GM21723 (cell line): Measurements from ENCODE around the gene TMPRSS6.

Experiments
- ATAC-seq: cut with Tn5 transposase; IDR thresholded peaks from one replicate; pipeline ENCODE4 v1.9.1; 2021; ENCODE audit warnings: mild to moderate bottlenecking, moderate library complexity; ENCODE audit not compliant: unreplicated experiment

Gene TMPRSS6

DNA sequence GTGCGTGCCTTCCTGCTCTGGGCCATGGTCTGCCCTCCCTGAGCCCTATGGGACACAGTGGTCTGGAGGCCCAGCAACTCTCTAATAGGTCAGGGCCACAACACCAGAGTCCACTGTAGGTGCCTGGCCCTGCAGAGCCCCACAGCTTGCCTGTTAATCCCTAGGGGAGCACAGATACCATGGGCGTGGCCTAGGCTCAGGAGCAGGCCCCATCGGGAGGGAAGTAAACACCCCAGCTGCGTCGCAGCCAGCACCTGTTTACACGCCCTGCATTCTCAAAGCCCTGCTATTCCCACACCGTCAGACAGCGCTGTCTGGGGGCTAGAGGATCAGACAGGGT, 55.5 kb downstream of the TMPRSS6 start:
- ATAC-seq: no peak

DNA sequence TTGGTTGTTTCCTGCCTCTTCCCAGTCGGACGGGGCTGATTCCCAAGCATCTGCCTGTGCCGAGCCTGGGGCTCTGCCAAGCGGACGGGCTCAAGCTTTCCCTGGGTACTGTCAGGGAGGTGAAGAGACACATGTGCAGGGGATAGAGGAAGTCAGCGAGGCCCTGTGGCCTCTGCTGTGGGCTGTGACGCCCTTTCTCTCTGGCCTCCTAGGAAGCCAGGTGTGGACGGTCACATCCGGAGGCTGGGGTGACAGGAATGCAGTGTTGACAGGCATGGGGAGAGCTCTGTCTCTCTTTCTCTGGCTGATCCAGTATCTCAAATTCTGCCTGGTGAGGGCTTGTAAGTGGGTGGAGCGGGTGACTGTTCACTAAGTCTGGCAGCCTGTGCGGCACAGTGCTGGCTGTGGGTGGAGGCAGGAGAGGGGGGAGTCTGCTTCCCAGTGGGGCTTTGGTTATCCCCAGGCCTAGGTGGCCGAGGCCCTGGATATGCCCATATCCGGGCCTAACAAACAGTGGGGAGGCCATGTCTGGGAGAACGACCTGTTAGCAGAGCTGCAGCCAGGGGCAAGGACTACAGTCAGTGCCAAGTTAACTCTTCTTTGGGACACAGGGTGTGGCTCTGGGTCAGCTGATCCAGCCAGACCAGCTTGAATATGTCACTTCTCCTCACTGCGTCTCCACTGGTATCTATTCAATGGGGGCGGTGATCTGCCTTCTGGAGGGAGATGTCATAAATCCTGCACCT, 56.0 kb downstream of the TMPRSS6 start:
- ATAC-seq: no peak

DNA sequence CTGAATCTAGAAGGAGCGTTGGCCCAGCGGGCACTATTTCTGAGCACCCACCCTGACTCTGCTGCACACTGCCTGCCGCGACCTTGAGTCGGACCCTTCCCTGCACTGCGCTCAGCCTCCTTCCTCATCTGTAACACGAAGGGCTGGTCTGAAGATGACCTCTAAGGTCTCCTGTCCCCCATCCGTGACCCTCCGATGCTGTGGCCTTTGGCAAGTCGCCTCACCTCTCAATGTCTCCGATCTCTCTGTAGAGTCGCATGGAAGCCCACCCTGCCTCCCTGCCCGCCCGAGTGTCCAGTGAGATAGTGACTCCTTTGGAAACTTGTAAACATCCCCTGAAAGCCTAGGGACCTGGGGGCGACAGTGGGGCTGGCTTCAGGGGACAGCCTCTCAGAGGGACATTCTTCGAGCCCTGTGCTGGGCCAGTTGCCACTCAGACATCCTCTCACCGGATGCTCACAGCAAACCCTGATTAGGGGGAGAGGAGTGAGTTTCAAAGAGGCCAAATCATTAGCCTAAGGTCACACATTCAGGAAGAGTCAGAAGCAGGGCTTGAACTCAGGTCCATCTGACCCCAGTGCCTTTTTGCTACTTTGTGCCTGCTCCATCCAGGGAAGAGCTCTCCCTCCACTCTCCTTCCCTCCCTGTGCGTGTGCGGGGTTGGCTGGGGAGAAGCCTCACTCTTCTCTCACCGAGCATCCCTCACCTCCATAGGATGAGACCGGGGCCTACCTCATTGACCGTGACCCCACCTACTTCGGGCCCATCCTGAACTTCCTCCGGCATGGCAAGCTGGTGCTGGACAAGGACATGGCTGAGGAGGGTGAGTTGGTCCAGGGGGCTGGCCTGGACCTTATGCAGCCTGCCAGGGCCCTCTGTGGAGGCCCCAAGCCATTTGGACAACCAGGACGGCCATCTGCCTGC, 56.9 kb downstream of the TMPRSS6 start:
- ATAC-seq: no peak

DNA sequence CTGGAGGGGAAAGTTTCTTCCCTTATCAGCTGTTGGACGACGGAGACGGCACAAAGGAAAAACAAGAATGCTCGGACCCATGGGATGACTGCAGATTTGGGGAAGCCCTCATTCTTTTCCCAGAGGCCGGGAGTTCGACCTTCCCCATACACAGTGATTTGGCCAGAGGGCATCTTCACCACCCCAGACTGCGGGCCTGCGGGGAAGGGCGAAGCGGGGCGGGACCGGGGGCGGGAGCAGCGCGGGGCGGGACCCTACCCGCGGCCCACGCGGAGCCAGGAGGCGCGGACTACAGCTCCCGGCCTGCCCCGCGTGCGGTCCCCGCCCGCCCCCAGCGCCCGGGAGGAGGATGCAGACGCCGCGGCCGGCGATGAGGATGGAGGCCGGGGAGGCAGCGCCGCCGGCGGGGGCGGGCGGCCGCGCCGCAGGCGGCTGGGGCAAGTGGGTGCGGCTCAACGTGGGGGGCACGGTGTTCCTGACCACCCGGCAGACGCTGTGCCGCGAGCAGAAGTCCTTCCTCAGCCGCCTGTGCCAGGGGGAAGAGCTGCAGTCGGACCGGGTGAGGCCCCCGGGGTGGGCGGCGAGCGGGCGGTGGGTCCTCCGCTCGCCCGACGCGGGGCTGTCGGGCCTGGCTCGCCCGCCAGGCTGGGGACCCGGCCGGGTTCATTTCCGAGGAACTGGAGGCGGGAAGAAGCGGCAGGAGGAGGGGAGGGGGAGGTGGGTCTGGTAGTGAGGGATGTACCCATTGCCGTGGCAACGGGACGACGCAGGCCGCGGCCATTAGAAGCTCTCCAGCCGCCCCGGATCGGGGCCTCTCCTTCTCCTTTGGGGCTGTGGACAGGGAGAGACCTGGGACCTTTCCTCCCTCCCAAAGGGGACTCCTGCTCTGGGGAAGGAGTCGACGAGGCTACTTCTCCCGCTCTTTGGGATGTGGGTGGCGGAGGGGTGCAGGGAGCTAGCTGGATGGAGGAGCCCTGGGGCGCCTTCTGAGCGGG, 57.8 kb downstream of the TMPRSS6 start, which contains the start of gene KCTD17:
KCTD17 (plus strand) TSS at position 352 of the 995 bp plus-strand sequence; CDS start at position 371, 19 bp downstream.
- ATAC-seq: no peak

DNA sequence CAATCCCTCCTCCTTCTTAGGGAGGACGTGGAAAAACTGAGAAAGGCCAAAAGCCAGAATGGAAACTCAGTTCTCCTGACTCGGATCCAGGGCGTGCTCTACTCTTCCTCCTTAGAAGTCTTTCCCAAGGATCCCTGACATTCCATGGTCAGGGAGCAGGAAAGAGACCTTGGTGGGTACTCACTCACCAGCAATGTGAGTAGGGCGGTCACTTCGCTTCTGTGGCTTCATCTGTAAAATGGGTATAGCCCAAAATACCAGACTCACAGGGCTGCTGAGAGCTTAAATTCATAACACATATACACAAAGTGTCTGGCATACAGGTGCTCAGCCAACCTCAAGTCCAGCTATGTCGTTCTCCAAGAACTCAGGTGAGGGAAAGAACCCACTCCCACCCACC, 58.6 kb downstream of the TMPRSS6 start:
- ATAC-seq: no peak

DNA sequence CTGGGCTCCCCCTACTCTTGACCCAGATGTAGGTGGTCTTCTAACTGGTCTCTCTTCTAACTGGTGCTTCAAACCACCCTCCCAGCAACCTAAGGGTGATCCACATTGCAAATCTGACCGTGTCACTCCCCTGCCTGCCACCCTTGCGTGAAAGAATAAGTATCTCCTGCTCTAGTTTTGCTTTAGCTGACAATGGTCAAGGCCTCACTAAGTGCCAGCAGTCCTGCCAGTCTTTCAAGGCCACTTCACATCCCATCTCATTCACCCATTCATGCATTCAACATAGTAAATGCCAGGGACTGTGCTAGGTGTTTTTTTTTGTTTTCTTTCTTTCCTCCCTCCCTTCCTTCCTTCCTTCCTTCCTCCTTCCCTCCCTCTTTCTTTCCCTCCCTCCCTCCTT, 60.3 kb downstream of the TMPRSS6 start:
- ATAC-seq: no peak

DNA sequence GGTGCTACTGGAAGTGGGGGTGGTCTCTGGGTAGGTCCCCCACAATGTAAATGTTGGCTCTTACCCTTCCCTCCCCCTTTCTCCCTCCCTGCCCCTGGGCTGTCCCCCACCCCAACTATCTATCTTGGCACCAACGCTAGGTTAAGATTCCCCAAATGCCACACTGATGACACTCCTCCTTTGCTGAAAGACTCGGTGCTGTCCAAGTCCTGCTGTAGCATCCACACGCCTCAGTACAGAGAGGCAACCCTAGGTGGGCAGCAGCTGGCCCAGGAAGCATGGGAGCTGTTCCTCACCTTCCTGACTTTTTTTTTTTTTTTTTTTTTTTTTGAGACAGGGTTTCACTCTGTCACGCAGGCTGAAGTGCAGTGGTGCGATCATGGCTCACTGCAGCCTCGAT, 61.4 kb downstream of the TMPRSS6 start:
- no peak for ATAC-seq

DNA sequence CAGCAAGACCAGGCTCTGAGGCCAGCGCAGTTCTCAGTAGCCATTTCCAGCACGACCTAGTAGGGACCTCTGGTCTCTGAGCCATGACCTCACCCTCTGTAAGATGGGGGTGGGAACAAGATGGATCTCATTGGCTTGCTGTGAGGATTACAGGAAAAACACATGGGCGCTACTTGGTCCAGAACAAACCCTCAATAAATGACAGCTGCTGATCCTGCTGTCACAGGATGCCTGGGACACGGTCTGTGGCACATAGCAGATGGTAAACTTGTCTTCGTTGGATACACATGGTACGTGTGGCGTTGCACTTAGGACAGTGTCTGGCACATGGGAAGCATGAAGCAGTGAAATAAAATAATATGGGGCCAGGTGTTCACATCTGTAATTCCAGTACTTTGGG, 62.5 kb downstream of the TMPRSS6 start:
- no peak for ATAC-seq

DNA sequence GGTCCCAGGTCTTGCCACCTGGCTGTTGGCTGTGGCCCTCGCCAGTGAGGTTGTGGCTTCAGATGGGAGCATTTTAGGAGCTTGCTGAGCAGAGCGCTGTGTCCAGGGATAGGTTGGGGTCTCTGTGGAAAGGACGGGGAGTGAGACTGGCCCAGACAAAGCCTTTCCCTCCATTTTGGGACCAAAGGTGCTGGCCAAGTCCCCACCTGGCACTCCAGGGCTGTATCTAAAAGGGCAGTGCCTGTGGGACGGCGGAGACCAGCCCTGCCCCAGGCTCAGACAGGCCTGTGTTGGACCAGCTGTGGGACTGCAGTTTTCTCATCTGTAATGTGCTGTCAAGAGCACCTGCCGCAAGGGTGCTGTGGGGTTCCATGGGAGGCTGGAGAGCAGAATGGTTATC, 62.9 kb downstream of the TMPRSS6 start:
- no peak for ATAC-seq

DNA sequence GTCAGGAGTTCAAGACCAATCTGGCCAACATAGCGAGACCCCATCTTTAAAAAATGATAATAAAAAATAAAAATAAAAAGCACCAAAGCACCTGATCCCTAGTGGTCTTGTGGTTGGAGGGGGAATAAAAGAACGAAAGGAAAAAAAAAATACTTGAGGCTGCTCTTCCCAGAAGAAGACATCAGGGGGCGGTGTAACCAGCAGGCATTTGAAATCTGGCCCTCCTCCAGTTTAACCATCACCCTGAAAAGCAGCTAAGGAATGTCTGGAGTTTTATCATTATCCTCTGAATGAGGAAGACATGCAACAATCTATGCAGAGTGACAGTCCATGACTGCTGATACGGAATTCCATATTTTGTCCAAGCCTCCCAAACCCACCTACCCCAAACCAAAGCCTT, 63.6 kb downstream of the TMPRSS6 start:
- no peak for ATAC-seq

DNA sequence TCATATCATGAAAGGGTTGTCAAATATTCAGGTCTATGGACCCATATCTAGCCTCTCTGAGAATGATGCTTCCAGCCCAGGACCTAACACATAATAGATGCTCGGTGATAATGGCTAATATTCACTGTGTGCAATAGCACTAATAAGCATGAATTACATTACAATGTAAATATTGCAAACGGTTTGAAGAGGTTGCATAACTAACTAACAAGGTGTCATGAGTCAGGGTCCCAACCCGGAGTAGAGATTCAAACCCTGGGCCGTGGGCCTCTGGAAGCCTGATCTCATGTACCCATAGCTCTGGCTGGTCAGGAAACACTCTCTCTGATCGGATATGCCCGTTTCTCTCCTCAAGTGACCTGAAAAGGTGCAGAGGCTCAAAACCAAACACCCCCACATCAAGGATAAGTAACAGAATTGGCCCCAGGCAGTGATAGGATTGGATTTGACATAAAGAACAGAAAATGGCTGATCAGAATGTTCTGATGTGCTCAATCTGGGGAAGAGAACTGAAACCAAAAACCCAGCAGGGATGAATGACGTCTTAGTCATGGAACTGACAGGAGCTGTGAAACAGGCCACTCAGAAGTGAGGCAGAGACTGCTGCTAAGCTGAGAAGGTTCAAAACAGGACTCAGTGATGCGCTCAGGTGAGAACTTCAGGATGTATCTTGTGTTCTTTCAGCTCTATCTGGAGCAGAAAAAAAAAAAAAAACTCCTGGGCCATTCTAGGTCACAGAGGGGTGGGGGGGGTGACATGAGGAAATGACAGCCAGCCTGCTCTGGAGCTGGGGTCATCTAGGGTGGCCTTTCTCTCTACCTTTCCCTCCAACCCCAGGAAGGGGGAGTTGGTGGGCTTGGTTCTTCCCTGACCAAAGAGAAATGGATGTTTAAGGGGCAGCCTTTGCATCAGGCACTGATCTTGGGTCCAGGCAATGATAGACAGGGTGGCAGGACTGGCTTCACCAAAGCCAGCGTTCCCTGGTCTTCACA, 64.6 kb downstream of the TMPRSS6 start:
- ATAC-seq: no peak

DNA sequence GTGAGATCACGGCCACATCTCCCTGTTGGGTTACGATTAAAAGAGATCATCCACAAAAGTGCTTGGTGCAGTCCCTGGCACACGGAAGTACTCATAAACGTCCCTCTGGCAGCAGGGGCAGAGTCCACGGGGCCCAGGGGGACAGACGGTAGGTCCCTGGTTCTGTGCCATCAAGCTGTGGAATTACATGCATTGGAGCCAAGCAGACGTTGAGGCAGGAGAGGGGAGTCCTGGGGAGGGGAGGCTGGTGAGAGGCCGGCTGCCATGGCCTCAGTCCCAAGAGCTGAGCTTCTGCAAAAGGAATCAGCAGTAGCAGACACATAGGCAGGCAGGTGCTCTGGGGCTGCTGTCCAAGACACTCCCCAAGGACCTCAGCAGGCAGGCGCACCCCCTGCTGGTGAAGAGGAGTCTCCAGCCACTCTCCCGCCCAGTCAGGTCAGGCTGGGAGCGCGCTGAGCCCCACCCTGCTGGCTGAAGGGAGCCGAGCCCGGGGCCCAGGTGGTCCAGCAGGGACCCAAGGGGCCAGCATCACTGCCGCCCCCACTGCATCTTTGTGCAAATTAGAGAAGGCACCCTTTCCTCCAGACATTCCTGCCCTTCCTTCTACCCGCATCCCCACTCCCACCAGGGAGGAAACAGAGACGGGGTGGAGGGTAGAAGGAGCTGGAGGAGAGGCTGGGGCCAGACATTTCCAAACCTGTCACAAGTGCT, 65.5 kb downstream of the TMPRSS6 start:
- no peak for ATAC-seq

DNA sequence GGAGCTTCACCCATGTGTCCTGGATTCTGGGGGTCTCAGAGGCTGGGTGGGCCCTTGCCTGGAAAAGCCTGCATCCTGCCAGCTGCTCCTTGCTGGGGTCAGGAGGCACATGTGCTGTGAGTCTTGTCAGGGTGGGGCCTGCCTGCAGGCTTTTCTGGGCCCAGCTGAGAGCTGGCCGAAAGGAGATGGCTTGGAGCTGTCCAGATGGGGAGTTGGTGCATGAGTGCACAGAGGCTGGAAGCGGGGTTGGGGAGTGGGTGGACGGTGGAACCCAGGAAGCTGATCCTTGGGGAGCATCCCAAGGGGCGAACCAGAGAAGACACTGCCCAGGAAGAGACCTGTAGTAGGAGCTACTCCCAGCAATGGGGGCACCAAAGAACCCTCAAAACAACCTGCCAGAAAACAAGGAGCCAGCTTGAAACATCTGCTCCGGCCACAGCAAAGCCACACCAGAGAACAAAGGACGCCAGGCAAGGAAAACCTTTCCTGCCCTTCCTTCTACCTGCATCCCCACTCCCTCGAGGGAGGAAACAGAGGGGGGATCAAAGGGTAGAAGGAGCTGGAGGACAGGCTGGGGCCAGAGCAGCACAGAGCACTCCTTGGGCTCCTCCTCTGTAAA, 66.2 kb downstream of the TMPRSS6 start:
- no peak for ATAC-seq

DNA sequence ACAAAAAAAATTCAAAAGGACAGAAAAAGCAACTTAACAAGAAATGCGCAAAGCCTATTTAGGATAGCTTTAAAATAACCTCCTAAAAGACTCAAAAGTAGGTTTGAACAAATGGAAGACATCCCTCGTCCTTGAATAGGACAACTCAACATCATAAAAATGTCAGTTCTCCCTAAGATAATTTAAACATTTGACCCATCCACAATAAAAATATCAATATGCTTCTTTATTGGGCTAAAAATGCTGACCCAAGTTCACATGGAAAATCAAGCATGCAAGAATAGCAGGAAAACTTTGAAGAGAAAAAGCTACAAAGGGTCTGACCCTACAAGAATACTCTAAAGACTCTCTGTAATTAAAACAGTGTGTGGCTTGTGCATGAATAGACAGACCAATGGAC, 70.0 kb downstream of the TMPRSS6 start:
- ATAC-seq: no peak

DNA sequence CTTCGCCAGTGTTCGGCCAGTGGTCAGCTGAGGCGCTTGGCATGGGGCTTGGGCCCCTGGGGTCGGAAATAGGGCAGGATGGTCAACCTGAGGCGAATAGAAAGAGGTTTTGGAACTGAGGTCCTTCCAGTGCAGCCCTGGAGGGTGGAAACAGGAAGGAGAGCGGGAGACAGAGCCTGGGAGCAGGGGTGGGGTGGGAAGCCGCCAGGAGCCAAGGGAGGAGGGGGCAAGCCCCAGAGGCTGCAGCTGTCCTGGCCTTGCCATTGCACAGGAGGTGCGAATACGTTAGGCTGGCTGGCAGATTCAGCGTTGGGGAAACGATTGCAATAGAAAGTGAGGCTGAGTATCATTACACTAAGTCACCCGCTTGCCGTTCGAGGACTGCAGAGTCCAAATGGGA, 71.8 kb downstream of the TMPRSS6 start:
- ATAC-seq: no peak

DNA sequence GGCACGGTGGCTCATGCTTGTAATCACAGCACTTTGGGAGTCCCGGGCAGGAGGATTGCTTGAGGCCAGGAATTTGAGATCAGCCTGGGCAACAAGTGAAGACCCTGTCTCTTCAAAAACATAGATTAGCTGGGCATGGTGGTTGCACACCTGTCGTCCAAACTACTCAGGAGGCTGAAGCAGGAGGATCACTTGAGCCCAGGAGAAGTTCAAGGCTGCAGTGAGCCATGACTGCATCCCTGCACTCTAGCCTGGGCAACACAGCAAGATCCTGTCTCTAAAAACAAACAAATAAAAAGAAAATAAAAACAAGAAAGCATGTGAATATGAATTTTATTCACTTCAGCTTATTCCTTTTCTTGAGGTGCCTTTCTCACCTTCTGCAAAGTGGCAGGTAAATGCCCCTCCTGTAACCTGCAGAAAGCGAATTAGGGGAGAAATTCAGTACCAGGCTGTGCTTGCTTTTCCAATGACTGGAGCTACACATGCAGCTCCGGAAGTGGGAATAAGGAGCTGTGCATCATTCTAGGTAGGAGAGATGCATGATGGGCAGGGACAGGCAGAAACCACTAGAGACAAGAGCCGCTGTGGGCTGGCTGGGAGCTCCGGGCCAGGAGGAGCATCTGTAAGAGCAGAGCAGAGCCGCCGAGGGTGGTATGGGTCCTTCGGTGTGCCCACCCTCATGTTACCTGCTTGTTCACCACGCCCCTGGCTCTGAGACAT, 72.7 kb downstream of the TMPRSS6 start:
- no peak for ATAC-seq

DNA sequence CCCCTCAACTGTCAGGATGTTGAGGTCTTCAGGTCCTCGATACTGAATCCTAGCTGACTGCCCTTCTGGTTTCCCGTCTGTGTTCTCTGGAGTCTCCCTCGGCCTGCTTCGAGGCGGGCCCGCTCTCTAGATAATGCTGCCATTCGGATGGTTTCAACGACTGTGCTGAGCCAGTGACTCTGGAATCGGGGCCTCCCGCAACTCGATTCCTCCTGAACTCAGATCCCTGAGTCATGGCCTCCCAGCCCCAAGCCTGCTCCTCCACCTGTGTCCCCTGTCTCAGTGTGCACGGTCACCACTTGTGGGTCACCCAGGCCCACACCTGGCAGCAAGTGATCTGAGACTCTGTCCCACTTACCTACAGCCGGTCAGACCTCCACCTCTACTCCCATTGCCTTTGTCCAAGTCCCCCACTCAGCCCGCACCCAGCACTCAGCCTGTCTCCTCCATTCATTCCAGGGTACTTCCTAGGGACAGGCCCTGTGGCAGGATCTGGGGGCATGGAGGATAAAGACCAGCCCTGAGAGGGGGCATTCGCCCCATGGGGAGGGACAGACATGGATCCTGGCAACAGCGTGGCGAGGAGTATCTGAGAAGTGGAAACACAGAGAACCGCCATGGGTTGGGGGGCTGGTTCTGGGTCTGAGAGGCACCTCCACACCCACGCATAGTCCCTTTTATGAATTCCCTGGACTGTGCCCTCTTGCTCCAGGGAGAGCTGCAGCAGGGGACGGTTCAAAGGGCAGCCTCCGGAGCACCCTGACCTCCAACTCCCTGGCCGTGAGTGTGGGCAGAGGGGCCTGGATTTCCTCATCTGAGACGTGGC, 75.7 kb downstream of the TMPRSS6 start:
- ATAC-seq: no peak
